Measurements from ENCODE around the gene AQP4. TPM values are rescaled to one million over a fixed set of nuclear protein-coding genes. Genes with fewer than 3 reads are reported as not detected.
A peak's percentile ranks its signal among the peaks of the same experiment; 100 is the strongest.

The AQP4 gene
- total RNA-seq, 1 experiment from 2014 or later = not detected

DNA sequence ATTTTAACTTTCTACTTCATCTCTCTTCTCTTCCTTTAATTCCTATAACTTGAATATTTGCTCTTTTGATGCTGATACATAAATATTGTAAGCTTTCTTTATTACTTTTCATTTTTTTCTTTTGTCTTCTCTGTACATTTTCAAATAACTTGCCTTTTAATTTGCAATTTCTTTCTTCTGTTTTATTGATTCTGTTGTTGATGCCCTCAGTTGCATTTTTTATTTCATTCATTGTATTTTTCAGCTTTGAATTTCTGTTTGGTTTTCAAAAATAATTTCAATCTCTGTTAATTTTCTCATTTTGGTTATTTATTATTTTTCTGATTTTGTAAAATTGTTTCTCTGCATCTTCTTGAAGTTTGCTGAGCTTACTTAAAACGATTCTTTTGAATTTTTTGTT, 47.0 kb downstream of the AQP4 start:
- DNase-seq (ENCODE audit: unreplicated experiment) = no peak
- Mint-ChIP-seq H3K36me3 (ENCODE audit: insufficient read depth, unreplicated experiment) (no peaks in the 10 kb centered on the region), H3K4me3 (ENCODE audit: unreplicated experiment) (no peak overlapping the region), H3K27ac (ENCODE audit: low read depth, unreplicated experiment) (no peak overlapping the region), H3K9me3 (ENCODE audit: unreplicated experiment) (no peaks in the 10 kb centered on the region), H3K4me1 (ENCODE audit: insufficient read depth, unreplicated experiment) (no peaks in the 10 kb centered on the region), H3K27me3 (ENCODE audit: insufficient read depth, unreplicated experiment) (no peaks in the 10 kb centered on the region)
- CTCF ChIA-PET = no interaction called here
- TF ChIP-seq, protein P1, sequence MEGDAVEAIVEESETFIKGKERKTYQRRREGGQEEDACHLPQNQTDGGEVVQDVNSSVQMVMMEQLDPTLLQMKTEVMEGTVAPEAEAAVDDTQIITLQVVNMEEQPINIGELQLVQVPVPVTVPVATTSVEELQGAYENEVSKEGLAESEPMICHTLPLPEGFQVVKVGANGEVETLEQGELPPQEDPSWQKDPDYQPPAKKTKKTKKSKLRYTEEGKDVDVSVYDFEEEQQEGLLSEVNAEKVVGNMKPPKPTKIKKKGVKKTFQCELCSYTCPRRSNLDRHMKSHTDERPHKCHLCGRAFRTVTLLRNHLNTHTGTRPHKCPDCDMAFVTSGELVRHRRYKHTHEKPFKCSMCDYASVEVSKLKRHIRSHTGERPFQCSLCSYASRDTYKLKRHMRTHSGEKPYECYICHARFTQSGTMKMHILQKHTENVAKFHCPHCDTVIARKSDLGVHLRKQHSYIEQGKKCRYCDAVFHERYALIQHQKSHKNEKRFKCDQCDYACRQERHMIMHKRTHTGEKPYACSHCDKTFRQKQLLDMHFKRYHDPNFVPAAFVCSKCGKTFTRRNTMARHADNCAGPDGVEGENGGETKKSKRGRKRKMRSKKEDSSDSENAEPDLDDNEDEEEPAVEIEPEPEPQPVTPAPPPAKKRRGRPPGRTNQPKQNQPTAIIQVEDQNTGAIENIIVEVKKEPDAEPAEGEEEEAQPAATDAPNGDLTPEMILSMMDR (IDR thresholded peaks at IDR 0.05; ENCODE audit: unreplicated experiment) = no peak
- intact Hi-C loops (cut with micrococcal nuclease) = loop anchor here (10.0 kb wide), 2 partner anchors 476 to 786 kb away; no protein-coding TSS in a partner anchor
- POLR2A ChIA-PET = no interaction called here
- no TSS peak for BruUV-seq (replicated peaks)

GRCh38 chr18:26813043-26813442, 52.5 kb downstream of the AQP4 start:
- intact Hi-C loops (cut with micrococcal nuclease) = loop anchor here (2.0 to 10.0 kb wide), 4 partner anchors 150 to 792 kb away; no protein-coding TSS in a partner anchor
- Mint-ChIP-seq H3K27me3 (ENCODE audit: insufficient read depth, unreplicated experiment) (peaks cover 12% of the 10 kb centered on the region), H3K36me3 (ENCODE audit: insufficient read depth, unreplicated experiment) (no peaks in the 10 kb centered on the region), H3K4me1 (ENCODE audit: insufficient read depth, unreplicated experiment) (no peaks in the 10 kb centered on the region), H3K9me3 (ENCODE audit: unreplicated experiment) (no peaks in the 10 kb centered on the region), H3K4me3 (ENCODE audit: unreplicated experiment) (no peak overlapping the region), H3K27ac (ENCODE audit: low read depth, unreplicated experiment) (no peak overlapping the region)
- peak; percentile 58 for DNase-seq (ENCODE audit: unreplicated experiment)
- TF ChIP-seq, protein P1 (IDR thresholded peaks at IDR 0.05; ENCODE audit: unreplicated experiment) = peak; percentile 35
- ChIA-PET POLR2A (interaction anchor here (0.7 kb wide), 1 partner anchor 13 kb away, joined by 3 read pairs; no protein-coding TSS in a partner anchor), CTCF (interaction anchor here (0.6 to 2.2 kb wide), 24 partner anchors 8 to 789 kb away, joined by 3 to 8 read pairs (median 3); no protein-coding TSS in a partner anchor)
- BruUV-seq (replicated peaks) = no TSS peak

DNA sequence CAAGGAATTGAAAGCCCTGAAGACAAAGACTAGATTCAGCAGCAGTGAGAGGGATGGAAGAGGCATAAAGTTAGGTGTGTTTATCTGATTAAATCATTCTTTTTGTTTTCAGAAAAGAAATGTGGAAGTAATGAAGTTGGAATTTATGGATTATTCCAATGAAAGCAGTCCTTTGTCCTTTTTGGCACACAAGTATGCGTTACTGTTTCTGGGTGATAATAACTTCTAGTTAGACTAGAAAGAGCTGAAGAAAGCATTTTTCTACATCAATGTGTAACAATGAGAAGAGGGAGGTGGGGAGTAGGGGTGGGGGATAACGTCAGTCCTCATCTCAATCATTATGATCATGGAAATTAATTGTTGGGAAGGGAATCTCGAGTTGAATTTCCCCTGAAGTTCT, 53.0 kb downstream of the AQP4 start:
- no peak overlapping the region for H3K4me3 Mint-ChIP-seq (ENCODE audit: unreplicated experiment)
- H3K9me3 Mint-ChIP-seq (ENCODE audit: unreplicated experiment) = no peaks in the 10 kb centered on the region
- no TSS peak for BruUV-seq (replicated peaks)
- peaks cover 12% of the 10 kb centered on the region for H3K27me3 Mint-ChIP-seq (ENCODE audit: insufficient read depth, unreplicated experiment)
- TF ChIP-seq, protein P1 (IDR thresholded peaks at IDR 0.05; ENCODE audit: unreplicated experiment) = no peak
- ChIA-PET CTCF (interaction anchor here (0.6 to 2.2 kb wide), 12 partner anchors 8 to 418 kb away, joined by 3 to 8 read pairs (median 4); no protein-coding TSS in a partner anchor), POLR2A (no interaction called here)
- intact Hi-C loops (cut with micrococcal nuclease) = loop anchor here (2.0 to 10.0 kb wide), 4 partner anchors 150 to 792 kb away; no protein-coding TSS in a partner anchor
- H3K4me1 Mint-ChIP-seq (ENCODE audit: insufficient read depth, unreplicated experiment) = no peaks in the 10 kb centered on the region
- no peak for DNase-seq (ENCODE audit: unreplicated experiment)
- H3K27ac Mint-ChIP-seq (ENCODE audit: low read depth, unreplicated experiment) = no peak overlapping the region
- H3K36me3 Mint-ChIP-seq (ENCODE audit: insufficient read depth, unreplicated experiment) = no peaks in the 10 kb centered on the region

- Mint-ChIP-seq H3K27me3 (ENCODE audit: insufficient read depth, unreplicated experiment) (peaks cover 12% of the 10 kb centered on the region), H3K4me1 (ENCODE audit: insufficient read depth, unreplicated experiment) (no peaks in the 10 kb centered on the region), H3K27ac (ENCODE audit: low read depth, unreplicated experiment) (no peak overlapping the region), H3K4me3 (ENCODE audit: unreplicated experiment) (no peak overlapping the region), H3K9me3 (ENCODE audit: unreplicated experiment) (no peaks in the 10 kb centered on the region), H3K36me3 (ENCODE audit: insufficient read depth, unreplicated experiment) (no peaks in the 10 kb centered on the region)
- TF ChIP-seq, protein P1 (IDR thresholded peaks at IDR 0.05; ENCODE audit: unreplicated experiment) = no peak
- DNase-seq (ENCODE audit: unreplicated experiment) = no peak
- ChIA-PET CTCF (interaction anchor here (0.6 to 1.0 kb wide), 5 partner anchors 90 to 790 kb away, joined by 3 to 4 read pairs (median 3); no protein-coding TSS in a partner anchor), POLR2A (no interaction called here)
- BruUV-seq (replicated peaks) = no TSS peak
- intact Hi-C loops (cut with micrococcal nuclease) = no loop called here
These were observed 56.2 kb downstream of the AQP4 start for GRCh38 chr18:26809346-26809745.

All from MCF 10A (cell line).